Panc1 (cell line): ENCODE measurements around the gene CSTPP1. TPM values are rescaled to one million over a fixed set of nuclear protein-coding genes. Genes with fewer than 3 reads are reported as not detected.

Experiments
- ATAC-seq: fragments of 200-7000 bp; cut with Tn5 transposase; 2 replicates; pipeline ENCODE4 v1.9.1; 2020; ENCODE audit warnings: mild to moderate bottlenecking, moderate library complexity
- BruUV-seq: library from RNA; stranded (reverse); fragments of 400-500 nt; replicated peaks from 2 replicates; lab custom pipeline; 2021; lab: Mats Ljungman, UMichigan
- CTCF ChIA-PET: fragments of 300-600 bp; sonication (Branson Sonifier 250); formaldehyde crosslinking; loops from one replicate; lab custom pipeline; 2022; ENCODE audit warnings: antibody characterized with exemption; lab: Charles Lee
- POLR2A ChIA-PET: fragments of 300-600 bp; sonication (Branson Sonifier 250); formaldehyde crosslinking; loops from one replicate; lab custom pipeline; 2022; ENCODE audit warnings: antibody characterized with exemption; lab: Charles Lee
- DNase-seq: peaks from one replicate; pipeline ENCODE4 v3.0.0-alpha.2; 2010; ENCODE audit warnings: low read depth, low spot score
- H3K27ac ChIP-seq: 2 replicates; pipeline ENCODE4 v1.5.1; 2011; ENCODE audit warnings: mild to moderate bottlenecking, low read length, inconsistent platforms
- H3K27me3 ChIP-seq: fragments of 200-500 bp; sonication (Bioruptor generic); 2 replicates; pipeline ENCODE4 v1.6.0; 2014; ENCODE audit warnings: low read length, inconsistent platforms; ENCODE audit not compliant: control insufficient read depth, insufficient read depth
- H3K36me3 ChIP-seq: fragments of 200-500 bp; sonication (Bioruptor generic); 2 replicates; pipeline ENCODE4 v1.5.1; 2014; ENCODE audit warnings: inconsistent platforms, mild to moderate bottlenecking, low read length, moderate library complexity; ENCODE audit not compliant: control insufficient read depth, insufficient read depth
- H3K4me1 ChIP-seq: 2 replicates; pipeline ENCODE4 v1.5.1; 2011; ENCODE audit warnings: inconsistent platforms, mild to moderate bottlenecking, low read length, moderate library complexity; ENCODE audit not compliant: control insufficient read depth, insufficient read depth
- H3K4me3 ChIP-seq, 2 experiments: 2 replicates each; pipeline ENCODE4 v1.5.1; 2011 to 2012; ENCODE audit warnings: low read depth in 2 of 2, low read length in 2 of 2, mild to moderate bottlenecking in 2 of 2, inconsistent platforms in 1 of 2, moderate library complexity in 1 of 2
- H3K9me3 ChIP-seq: fragments of 200-500 bp; sonication (Bioruptor generic); 2 replicates; pipeline ENCODE4 v1.5.1; 2014; ENCODE audit warnings: low read depth, mild to moderate bottlenecking, inconsistent platforms, low read length, moderate library complexity; ENCODE audit not compliant: control insufficient read depth, insufficient read depth
- POLR2AphosphoS5 ChIP-seq: IDR thresholded peaks from 2 replicates; pipeline ENCODE4 v1.6.1; 2012; ENCODE audit warnings: mild to moderate bottlenecking, low read depth, low read length, moderate library complexity
- SIN3A ChIP-seq: IDR thresholded peaks from 2 replicates; pipeline ENCODE4 v1.6.1; 2012; ENCODE audit warnings: low read depth, mild to moderate bottlenecking, low read length, moderate library complexity, borderline replicate concordance; ENCODE audit not compliant: insufficient read depth
- TCF7L2 ChIP-seq: IDR thresholded peaks from 2 replicates; pipeline ENCODE4 v1.6.1; 2011; ENCODE audit warnings: mild to moderate bottlenecking, low read depth, low read length, inconsistent platforms
- in situ Hi-C: cut with HindIII; loops from 2 replicates; pipeline ENCODE4 v1.10.0; 2016; ENCODE audit warnings: low sequenced_read_pairs, low pct_unique_long_range_greater_than_20kb
- intact Hi-C: fragments of 100-400 bp; cut with micrococcal nuclease; formaldehyde crosslinking; loops from one replicate; pipeline ENCODE4 v1.10.0; 2022; ENCODE audit not compliant: unreplicated experiment
- total RNA-seq: library from RNA; stranded (reverse); gene quantifications from one replicate; pipeline ENCODE4 v1.2.1, GENCODE V29; 2021; ENCODE audit not compliant: unreplicated experiment
- TF ChIP-seq, protein P1 (sequence below), 2 experiments: IDR thresholded peaks; 2 replicates each; pipeline ENCODE4 v1.6.1; 2011 to 2012; ENCODE audit warnings: low read depth in 2 of 2, control low read depth in 1 of 2, low read length in 1 of 2, mild to moderate bottlenecking in 1 of 2, moderate library complexity in 1 of 2; ENCODE audit not compliant: insufficient read depth in 1 of 2
- TF ChIP-seq, protein P2 (sequence below): fragments of 450-650 bp; IDR thresholded peaks from 2 replicates; pipeline ENCODE4 v1.5.1; 2017; ENCODE audit warnings: mild to moderate bottlenecking

CSTPP1 gene
- total RNA-seq, 1 experiment from 2014 or later: 29.0 TPM

DNA sequence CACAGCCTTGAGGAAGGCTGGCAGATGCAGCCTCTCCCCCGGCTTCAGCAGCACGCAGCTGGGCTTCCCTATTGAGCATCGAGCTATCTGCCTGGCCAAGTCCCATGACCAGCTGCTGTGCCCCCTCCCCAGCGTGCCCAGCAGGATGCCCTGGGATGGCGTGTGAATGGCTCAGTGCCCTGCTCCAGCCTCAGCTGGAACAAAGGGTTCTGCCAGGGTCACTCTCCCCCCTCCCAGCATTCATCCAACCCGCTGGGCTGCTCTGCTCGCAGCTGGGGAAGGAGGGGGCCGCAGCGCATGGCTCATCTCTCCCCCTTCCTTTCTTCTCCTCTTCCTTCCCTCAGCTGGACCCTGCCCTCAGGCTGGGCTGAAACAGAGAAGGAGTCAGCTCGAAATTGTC lies 32.7 kb upstream of the CSTPP1 start:
- CTCF ChIA-PET: no interaction called here
- no peaks in the 10 kb centered on the region for H3K27me3 ChIP-seq

DNA sequence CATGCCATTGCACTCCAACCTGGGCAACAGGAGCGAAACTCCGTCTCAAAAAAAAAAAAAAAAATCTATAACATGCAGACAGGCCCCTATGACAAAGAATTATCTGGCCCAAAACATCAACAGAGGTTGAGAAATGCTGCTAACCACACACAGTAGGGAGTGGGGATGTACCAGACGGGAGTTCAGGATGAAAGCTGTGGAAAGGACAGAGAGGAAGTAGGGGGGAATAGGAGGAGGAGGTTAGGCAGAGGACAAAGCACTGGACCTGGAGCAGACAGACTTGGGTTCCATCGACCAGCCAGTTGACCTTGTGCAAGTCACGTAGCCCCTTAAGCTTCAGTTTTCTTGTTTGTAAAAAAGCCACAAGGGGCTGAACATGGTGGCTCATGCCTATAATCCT lies 30.8 kb upstream of the CSTPP1 start:
- Histone ChIP-seq H3K4me3 (no peak overlapping the region), H3K36me3 (no peaks in the 10 kb centered on the region), H3K4me1 (no peaks in the 10 kb centered on the region), H3K27me3 (no peaks in the 10 kb centered on the region), H3K27ac (no peak overlapping the region), H3K9me3 (no peaks in the 10 kb centered on the region)
- ATAC-seq: no peak
- ChIA-PET POLR2A (no interaction called here), CTCF (no interaction called here)
- no TSS peak for BruUV-seq
- in situ Hi-C loops: no loop called here
- TF ChIP-seq, protein P1, sequence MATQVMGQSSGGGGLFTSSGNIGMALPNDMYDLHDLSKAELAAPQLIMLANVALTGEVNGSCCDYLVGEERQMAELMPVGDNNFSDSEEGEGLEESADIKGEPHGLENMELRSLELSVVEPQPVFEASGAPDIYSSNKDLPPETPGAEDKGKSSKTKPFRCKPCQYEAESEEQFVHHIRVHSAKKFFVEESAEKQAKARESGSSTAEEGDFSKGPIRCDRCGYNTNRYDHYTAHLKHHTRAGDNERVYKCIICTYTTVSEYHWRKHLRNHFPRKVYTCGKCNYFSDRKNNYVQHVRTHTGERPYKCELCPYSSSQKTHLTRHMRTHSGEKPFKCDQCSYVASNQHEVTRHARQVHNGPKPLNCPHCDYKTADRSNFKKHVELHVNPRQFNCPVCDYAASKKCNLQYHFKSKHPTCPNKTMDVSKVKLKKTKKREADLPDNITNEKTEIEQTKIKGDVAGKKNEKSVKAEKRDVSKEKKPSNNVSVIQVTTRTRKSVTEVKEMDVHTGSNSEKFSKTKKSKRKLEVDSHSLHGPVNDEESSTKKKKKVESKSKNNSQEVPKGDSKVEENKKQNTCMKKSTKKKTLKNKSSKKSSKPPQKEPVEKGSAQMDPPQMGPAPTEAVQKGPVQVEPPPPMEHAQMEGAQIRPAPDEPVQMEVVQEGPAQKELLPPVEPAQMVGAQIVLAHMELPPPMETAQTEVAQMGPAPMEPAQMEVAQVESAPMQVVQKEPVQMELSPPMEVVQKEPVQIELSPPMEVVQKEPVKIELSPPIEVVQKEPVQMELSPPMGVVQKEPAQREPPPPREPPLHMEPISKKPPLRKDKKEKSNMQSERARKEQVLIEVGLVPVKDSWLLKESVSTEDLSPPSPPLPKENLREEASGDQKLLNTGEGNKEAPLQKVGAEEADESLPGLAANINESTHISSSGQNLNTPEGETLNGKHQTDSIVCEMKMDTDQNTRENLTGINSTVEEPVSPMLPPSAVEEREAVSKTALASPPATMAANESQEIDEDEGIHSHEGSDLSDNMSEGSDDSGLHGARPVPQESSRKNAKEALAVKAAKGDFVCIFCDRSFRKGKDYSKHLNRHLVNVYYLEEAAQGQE (IDR thresholded peaks at IDR 0.05; ENCODE audit: insufficient read depth in 1 of 2, low read depth in 2 of 2, low read length in 1 of 2): no peak
- no peak for DNase-seq
- intact Hi-C loops: no loop called here

More for the DNA sequence above, 32.7 kb upstream of the CSTPP1 start:
- intact Hi-C loops (no loop called here), in situ Hi-C loops (no loop called here)
- Histone ChIP-seq H3K36me3 (no peaks in the 10 kb centered on the region), H3K27ac (no peak overlapping the region), H3K4me1 (no peaks in the 10 kb centered on the region), H3K9me3 (no peaks in the 10 kb centered on the region), H3K4me3 (no peak overlapping the region)
- DNase-seq (no peak), ATAC-seq (no peak)
- BruUV-seq: no TSS peak
- POLR2A ChIA-PET: interaction anchor here (0.5 kb wide), 1 partner anchor 33 kb away, joined by 10 read pairs; the partner anchor contains the start of gene CSTPP1
- TF ChIP-seq POLR2AphosphoS5: no peak
- TF ChIP-seq, protein P2, sequence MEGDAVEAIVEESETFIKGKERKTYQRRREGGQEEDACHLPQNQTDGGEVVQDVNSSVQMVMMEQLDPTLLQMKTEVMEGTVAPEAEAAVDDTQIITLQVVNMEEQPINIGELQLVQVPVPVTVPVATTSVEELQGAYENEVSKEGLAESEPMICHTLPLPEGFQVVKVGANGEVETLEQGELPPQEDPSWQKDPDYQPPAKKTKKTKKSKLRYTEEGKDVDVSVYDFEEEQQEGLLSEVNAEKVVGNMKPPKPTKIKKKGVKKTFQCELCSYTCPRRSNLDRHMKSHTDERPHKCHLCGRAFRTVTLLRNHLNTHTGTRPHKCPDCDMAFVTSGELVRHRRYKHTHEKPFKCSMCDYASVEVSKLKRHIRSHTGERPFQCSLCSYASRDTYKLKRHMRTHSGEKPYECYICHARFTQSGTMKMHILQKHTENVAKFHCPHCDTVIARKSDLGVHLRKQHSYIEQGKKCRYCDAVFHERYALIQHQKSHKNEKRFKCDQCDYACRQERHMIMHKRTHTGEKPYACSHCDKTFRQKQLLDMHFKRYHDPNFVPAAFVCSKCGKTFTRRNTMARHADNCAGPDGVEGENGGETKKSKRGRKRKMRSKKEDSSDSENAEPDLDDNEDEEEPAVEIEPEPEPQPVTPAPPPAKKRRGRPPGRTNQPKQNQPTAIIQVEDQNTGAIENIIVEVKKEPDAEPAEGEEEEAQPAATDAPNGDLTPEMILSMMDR: no peak
- TF ChIP-seq TCF7L2: no peak
- TF ChIP-seq, protein P1 (IDR thresholded peaks at IDR 0.05; ENCODE audit: insufficient read depth in 1 of 2, low read depth in 2 of 2, low read length in 1 of 2): no peak
- no peak for TF ChIP-seq SIN3A
